ENCODE data around the gene CDH22.

CDH22 gene

GRCh38 chr20:46304852-46305251, 3.4 kb downstream of the CDH22 start:
- no peak overlapping the region for H3K27ac ChIP-seq

GRCh38 chr20:46304361-46304760, 3.9 kb downstream of the CDH22 start:
- no peak for DNase-seq (ENCODE audit: low read depth, low spot score)
- H3K27ac ChIP-seq: no peak overlapping the region

More at GRCh38 chr20:46304852-46305251, 3.4 kb downstream of the CDH22 start:
- no peak for DNase-seq (ENCODE audit: low read depth, low spot score)

- H3K27ac ChIP-seq: no peak overlapping the region
- no peak for DNase-seq (ENCODE audit: low read depth, low spot score)
These were observed 4.9 kb downstream of the CDH22 start for GRCh38 chr20:46303176-46303956.

- H3K27ac ChIP-seq: no peak overlapping the region
- DNase-seq (ENCODE audit: low read depth, low spot score): no peak
These were observed 6.2 kb downstream of the CDH22 start for GRCh38 chr20:46302106-46302505.

GRCh38 chr20:46300281-46300680, 8.0 kb downstream of the CDH22 start:
- no peak for DNase-seq (ENCODE audit: low read depth, low spot score)
- H3K27ac ChIP-seq: no peak overlapping the region

GRCh38 chr20:46299078-46299477, 9.2 kb downstream of the CDH22 start:
- no peak overlapping the region for H3K27ac ChIP-seq
- no peak for DNase-seq (ENCODE audit: low read depth, low spot score)

- no peak overlapping the region for H3K27ac ChIP-seq
- DNase-seq (ENCODE audit: low read depth, low spot score): no peak
These were observed 9.9 kb downstream of the CDH22 start for GRCh38 chr20:46298374-46298773.

GRCh38 chr20:46296526-46297250, 11.6 kb downstream of the CDH22 start:
- DNase-seq (ENCODE audit: low read depth, low spot score): no peak
- no peak overlapping the region for H3K27ac ChIP-seq

GRCh38 chr20:46293084-46293483, 15.2 kb downstream of the CDH22 start:
- no peak for DNase-seq (ENCODE audit: low read depth, low spot score)
- H3K27ac ChIP-seq: no peak overlapping the region

GRCh38 chr20:46291401-46291800, 16.9 kb downstream of the CDH22 start:
- H3K27ac ChIP-seq: no peak overlapping the region
- DNase-seq (ENCODE audit: low read depth, low spot score): no peak

GRCh38 chr20:46289432-46289831, 18.9 kb downstream of the CDH22 start:
- H3K27ac ChIP-seq: no peak overlapping the region
- DNase-seq (ENCODE audit: low read depth, low spot score): no peak

GRCh38 chr20:46286977-46287376, 21.3 kb downstream of the CDH22 start:
- no peak for DNase-seq (ENCODE audit: low read depth, low spot score)

GRCh38 chr20:46286382-46286781, 21.9 kb downstream of the CDH22 start:
- DNase-seq (ENCODE audit: low read depth, low spot score): no peak
- no peak overlapping the region for H3K27ac ChIP-seq

More at GRCh38 chr20:46286977-46287376, 21.3 kb downstream of the CDH22 start:
- no peak overlapping the region for H3K27ac ChIP-seq

GRCh38 chr20:46285740-46286139, 22.6 kb downstream of the CDH22 start:
- DNase-seq (ENCODE audit: low read depth, low spot score): no peak
- no peak overlapping the region for H3K27ac ChIP-seq

- DNase-seq (ENCODE audit: low read depth, low spot score): no peak
- no peak overlapping the region for H3K27ac ChIP-seq
These were observed 23.2 kb downstream of the CDH22 start for GRCh38 chr20:46285072-46285471.

- H3K27ac ChIP-seq: no peak overlapping the region
- DNase-seq (ENCODE audit: low read depth, low spot score): no peak
These were observed 24.3 kb downstream of the CDH22 start for GRCh38 chr20:46284040-46284427.

- no peak for DNase-seq (ENCODE audit: low read depth, low spot score)
- H3K27ac ChIP-seq: no peak overlapping the region
These were observed 24.8 kb downstream of the CDH22 start for GRCh38 chr20:46283426-46284039.

GRCh38 chr20:46282669-46283068, 25.6 kb downstream of the CDH22 start:
- H3K27ac ChIP-seq: no peak overlapping the region
- DNase-seq (ENCODE audit: low read depth, low spot score): no peak

GRCh38 chr20:46279103-46279502, 29.2 kb downstream of the CDH22 start:
- H3K27ac ChIP-seq: no peak overlapping the region
- DNase-seq (ENCODE audit: low read depth, low spot score): no peak

- DNase-seq (ENCODE audit: low read depth, low spot score): no peak
- no peak overlapping the region for H3K27ac ChIP-seq
These were observed 30.7 kb downstream of the CDH22 start for GRCh38 chr20:46277602-46278001.

GRCh38 chr20:46276531-46276930, 31.8 kb downstream of the CDH22 start:
- no peak overlapping the region for H3K27ac ChIP-seq
- no peak for DNase-seq (ENCODE audit: low read depth, low spot score)

All from epithelial cell of prostate (primary cell).